Hindlimb muscle (tissue), 1 donor: ENCODE measurements around the gene NUB1. TPM values are rescaled to one million over a fixed set of nuclear protein-coding genes. Genes with fewer than 3 reads are reported as not detected.

ENCODE experiments used
- DNase-seq: peaks from one replicate; pipeline ENCODE4 v3.0.0-alpha.2; 2013
- polyA plus RNA-seq: library from polyadenylated mRNA; unstranded; fragments of 120-200 nt; gene quantifications from one replicate; pipeline ENCODE4 v1.2.1, GENCODE V29; 2013; ENCODE audit not compliant: insufficient read length

Gene NUB1
- polyA plus RNA-seq, 1 donor = 35.9 TPM

- DNase-seq = no peak
Observed at GRCh38 chr7:151313857-151314256, 27.8 kb upstream of the NUB1 start.

- no peak for DNase-seq
Observed at GRCh38 chr7:151314401-151314800, 27.2 kb upstream of the NUB1 start.

- peak; percentile 74 for DNase-seq
Observed at GRCh38 chr7:151315038-151315655, 26.5 kb upstream of the NUB1 start.

- DNase-seq = no peak
Observed at GRCh38 chr7:151316896-151317295, 24.7 kb upstream of the NUB1 start.

- DNase-seq = no peak
Observed at GRCh38 chr7:151317936-151318335, 23.7 kb upstream of the NUB1 start.

GRCh38 chr7:151319189-151319588, 22.4 kb upstream of the NUB1 start:
- DNase-seq = no peak

- DNase-seq = no peak
Observed at GRCh38 chr7:151320263-151320845, 21.3 kb upstream of the NUB1 start.

GRCh38 chr7:151321341-151321740, 20.3 kb upstream of the NUB1 start:
- no peak for DNase-seq

- no peak for DNase-seq
Observed at GRCh38 chr7:151322906-151323305, 18.7 kb upstream of the NUB1 start.

GRCh38 chr7:151327022-151327421, 14.6 kb upstream of the NUB1 start:
- no peak for DNase-seq

- no peak for DNase-seq
Observed at GRCh38 chr7:151327659-151328058, 14.0 kb upstream of the NUB1 start.

- no peak for DNase-seq
Observed at GRCh38 chr7:151330181-151330580, 11.4 kb upstream of the NUB1 start.

- DNase-seq = no peak
Observed at GRCh38 chr7:151330661-151331060, 11.0 kb upstream of the NUB1 start.

- no peak for DNase-seq
Observed at GRCh38 chr7:151334628-151335027, 7.0 kb upstream of the NUB1 start.

GRCh38 chr7:151336027-151336708, 5.4 kb upstream of the NUB1 start:
- no peak for DNase-seq

- no peak for DNase-seq
Observed at GRCh38 chr7:151337346-151337745, 4.3 kb upstream of the NUB1 start.

- DNase-seq = no peak
Observed at GRCh38 chr7:151338809-151339208, 2.8 kb upstream of the NUB1 start.

GRCh38 chr7:151339651-151340382, 1.8 kb upstream of the NUB1 start:
- DNase-seq = no peak

GRCh38 chr7:151340794-151341356, 737 bp upstream of the NUB1 start:
- DNase-seq = no peak

- DNase-seq = no peak
Observed at GRCh38 chr7:151342102-151342646, 562 bp downstream of the NUB1 start.

GRCh38 chr7:151342811-151343210, 1.2 kb downstream of the NUB1 start:
- DNase-seq = no peak

GRCh38 chr7:151343516-151343915, 1.9 kb downstream of the NUB1 start:
- DNase-seq = no peak
